GM03348 (cell line): Measurements from ENCODE around the gene NUDT16L1.
A peak's percentile ranks its signal among the peaks of the same experiment; 100 is the strongest.
"Not testable (repeated sequence)": the region's sequence is repeated elsewhere in the genome, so short reads cannot be mapped to it uniquely, and the experiment has no call there.

Experiments
- DNase-seq: peaks from one replicate; pipeline ENCODE4 v3.0.0; 2012; ENCODE audit warnings: low spot score

NUDT16L1 gene

GRCh38 chr16:4723071-4723767, 29.9 kb downstream of the NUDT16L1 start:
- no peak for DNase-seq

GRCh38 chr16:4724661-4725270, 31.4 kb downstream of the NUDT16L1 start:
- no peak for DNase-seq

DNA sequence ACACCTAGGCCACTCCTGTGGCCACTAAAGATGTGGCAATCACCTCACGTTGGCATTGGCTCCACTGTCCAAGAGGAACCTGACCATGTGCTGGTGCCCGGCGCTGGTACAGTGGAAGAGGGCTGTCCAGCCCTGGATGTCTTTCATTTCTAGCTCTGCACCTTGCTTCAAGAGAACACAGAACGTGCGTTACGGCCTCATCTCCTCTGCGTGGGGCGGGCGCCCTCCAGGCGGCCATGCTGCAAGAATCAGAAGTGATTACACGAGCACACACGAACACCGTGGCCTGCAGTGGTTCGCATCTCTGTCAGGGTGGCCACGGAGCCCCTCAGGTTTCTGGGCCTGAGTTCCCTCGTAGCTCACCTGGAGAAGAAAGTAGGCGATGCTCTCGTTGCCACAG, 33.3 kb downstream of the NUDT16L1 start:
- DNase-seq: no peak

DNA sequence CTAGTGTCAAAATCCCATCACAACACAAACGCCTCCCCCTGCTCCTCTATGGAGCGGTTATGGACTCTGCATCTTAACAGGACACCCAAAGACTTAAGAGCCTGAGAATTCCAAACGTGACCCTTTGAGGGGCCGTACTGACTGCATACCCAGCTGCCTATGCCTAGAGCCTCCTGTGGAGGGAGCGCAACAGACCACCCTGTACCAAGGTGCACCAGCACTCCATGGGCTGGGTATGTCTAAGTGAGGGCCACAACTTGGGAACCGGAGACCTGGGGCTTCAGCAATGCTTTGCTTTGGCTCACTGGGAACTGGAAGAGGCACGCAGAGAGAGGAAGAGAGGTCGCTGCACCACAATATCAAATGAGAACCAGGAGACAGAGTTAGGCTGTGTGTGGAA, 35.3 kb downstream of the NUDT16L1 start:
- DNase-seq: no peak

DNA sequence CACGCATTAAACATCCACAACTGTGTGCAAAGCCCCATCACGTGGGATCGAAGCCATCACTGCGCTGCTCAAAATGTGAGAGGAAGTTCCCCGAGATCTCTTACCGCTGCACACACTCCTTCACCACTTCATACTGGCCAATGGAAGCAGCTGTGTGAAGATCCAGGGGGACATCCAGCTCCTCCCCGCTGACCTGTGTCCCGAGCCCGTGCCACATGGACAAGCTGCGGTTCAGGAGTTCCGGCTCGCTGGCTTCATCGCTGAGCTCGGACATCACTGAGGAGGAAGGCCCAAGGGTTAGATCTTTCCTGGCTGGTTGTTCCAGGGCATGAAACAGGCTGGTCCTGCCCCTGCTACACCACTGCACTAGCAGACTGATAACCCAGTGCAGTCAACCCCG, 36.5 kb downstream of the NUDT16L1 start:
- DNase-seq: no peak

- no peak for DNase-seq
Observed at GRCh38 chr16:4733211-4733742, 39.9 kb downstream of the NUDT16L1 start.

- peak; percentile 27 for DNase-seq
Observed at GRCh38 chr16:4733747-4734062, 40.3 kb downstream of the NUDT16L1 start.

- DNase-seq: peak; percentile 99
Observed at GRCh38 chr16:4734063-4734729, 40.8 kb downstream of the NUDT16L1 start, which contains the start of the genes ANKS3 and DNAAF8. ANKS3 (minus strand) TSS chr16:4734271; CDS start chr16:4730149, 4,122 bp downstream. DNAAF8 (plus strand) TSS chr16:4734537; CDS start chr16:4736515, 1,978 bp downstream.

GRCh38 chr16:4734730-4735535, 41.6 kb downstream of the NUDT16L1 start:
- DNase-seq: peak; percentile 96

DNA sequence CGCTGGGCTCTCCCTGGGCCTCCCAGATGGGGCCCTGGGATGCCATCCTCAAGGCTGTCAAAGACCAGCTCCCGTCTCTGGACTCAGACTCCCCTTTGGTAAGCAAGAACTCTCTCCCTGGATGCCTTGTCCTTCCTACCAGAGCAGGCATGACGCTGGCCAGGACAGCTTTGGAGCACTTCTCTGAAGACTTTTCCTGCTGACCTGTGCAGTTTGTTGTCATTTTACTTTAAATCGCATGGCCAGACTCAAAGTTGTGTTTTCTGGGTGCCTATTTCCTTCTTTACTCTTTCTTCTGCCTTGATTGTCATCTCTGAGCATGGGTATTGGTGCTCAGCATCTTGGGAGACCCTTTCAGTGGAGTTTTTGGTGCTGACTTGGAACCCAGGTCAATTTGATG, 43.2 kb downstream of the NUDT16L1 start:
- DNase-seq: no peak

DNA sequence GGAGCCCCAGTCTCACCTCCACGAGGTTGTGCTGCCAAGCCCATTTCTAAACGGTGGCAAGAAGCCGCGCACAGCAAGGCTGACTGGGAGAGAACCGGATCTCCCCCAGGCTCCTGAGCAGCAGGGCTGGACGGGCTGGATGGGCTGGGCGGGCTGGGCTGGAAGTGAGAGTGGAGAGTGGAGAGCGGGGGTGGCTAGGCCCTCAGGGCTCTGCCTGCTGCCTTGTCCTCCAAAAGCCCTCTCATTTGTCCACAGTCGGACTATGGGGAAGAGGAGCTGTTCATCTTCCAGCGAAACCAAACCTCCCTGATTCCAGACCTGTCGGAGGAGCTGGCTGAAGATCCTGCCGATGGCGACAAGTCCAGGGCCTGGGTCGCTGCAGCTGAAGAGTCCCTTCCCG, 44.2 kb downstream of the NUDT16L1 start:
- DNase-seq: no peak

- not testable (repeated sequence) for DNase-seq
Observed at GRCh38 chr16:4738370-4738769, 45.0 kb downstream of the NUDT16L1 start.

- DNase-seq: peak; percentile 26
Observed at GRCh38 chr16:4743226-4743878, 50.0 kb downstream of the NUDT16L1 start.

GRCh38 chr16:4744555-4745273, 51.4 kb downstream of the NUDT16L1 start:
- no peak for DNase-seq

- no peak for DNase-seq
Observed at GRCh38 chr16:4745274-4745569, 51.9 kb downstream of the NUDT16L1 start.
